HEK293 (cell line): ENCODE measurements around the gene DSTN.
A peak's percentile ranks its signal among the peaks of the same experiment; 100 is the strongest.

ENCODE experiments used
- CTCF ChIA-PET: fragments of 350-600 bp; formaldehyde crosslinking; extraction: SDS; loops from one replicate; lab custom pipeline; 2021; ENCODE audit warnings: antibody characterized with exemption; lab: Yijun Ruan, JAX
- POLR2A ChIA-PET: fragments of 300-600 bp; formaldehyde crosslinking; extraction: SDS; loops from one replicate; lab custom pipeline; 2020; ENCODE audit warnings: antibody characterized with exemption, inconsistent platforms; lab: Yijun Ruan, JAX
- H3K27ac ChIP-seq: fragments of 200-500 bp; sonication (Bioruptor generic); 2 replicates; pipeline ENCODE4 v1.5.1; 2014; ENCODE audit warnings: low read depth, low read length, control low read depth, inconsistent platforms; ENCODE audit errors: extremely low read depth
- H3K36me3 ChIP-seq, 2 experiments: fragments of 200-500 bp in 1 of 2; sonication (Bioruptor generic) in 1 of 2; 1 replicate in 1 of 2; 2 replicates in 1 of 2; pipeline ENCODE4 v1.5.1; 2014 to 2017; ENCODE audit warnings: inconsistent platforms in 2 of 2, low read length in 2 of 2; ENCODE audit not compliant: control insufficient read depth in 2 of 2, insufficient read depth in 1 of 2
- H3K4me1 ChIP-seq: fragments of 200-500 bp; sonication (Bioruptor generic); 2 replicates; pipeline ENCODE4 v1.5.1; 2014; ENCODE audit warnings: mild to moderate bottlenecking, low read length, inconsistent platforms; ENCODE audit not compliant: control insufficient read depth, insufficient read depth
- H3K4me3 ChIP-seq: 2 replicates; pipeline ENCODE4 v1.5.1; 2011; ENCODE audit warnings: low read depth, mild to moderate bottlenecking, control low read depth, low read length, moderate library complexity
- H3K9me3 ChIP-seq: fragments of 200-500 bp; sonication (Bioruptor generic); 2 replicates; pipeline ENCODE4 v1.5.1; 2014; ENCODE audit warnings: low read depth, low read length, inconsistent platforms; ENCODE audit not compliant: control insufficient read depth, insufficient read depth
- KLF9 ChIP-seq: fragments of 450-650 bp; formaldehyde crosslinking; IDR thresholded peaks from 2 replicates; pipeline ENCODE4 v1.5.1; 2016; ENCODE audit warnings: missing biosample characterization, missing genetic modification characterization, low read depth
- PRDM1 ChIP-seq: fragments of 450-650 bp; formaldehyde crosslinking; IDR thresholded peaks from 2 replicates; pipeline ENCODE4; 2016; ENCODE audit warnings: missing biosample characterization, missing genetic modification characterization
- TCF7L2 ChIP-seq: IDR thresholded peaks from 2 replicates; pipeline ENCODE4 v1.6.1; 2011; ENCODE audit warnings: low read depth, mild to moderate bottlenecking, inconsistent platforms, low read length, moderate library complexity, borderline replicate concordance
- TRIM28 ChIP-seq: IDR thresholded peaks from 2 replicates; pipeline ENCODE4 v1.6.1; 2011; ENCODE audit warnings: low read length, control low read depth, borderline replicate concordance
- YY2 ChIP-seq: fragments of 450-650 bp; formaldehyde crosslinking; IDR thresholded peaks from 2 replicates; pipeline ENCODE4 v1.5.1; 2016; ENCODE audit warnings: missing biosample characterization, missing genetic modification characterization
- ZBTB1 ChIP-seq: fragments of 450-650 bp; formaldehyde crosslinking; IDR thresholded peaks from 2 replicates; pipeline ENCODE4 v1.5.1; 2016; ENCODE audit warnings: missing biosample characterization, missing genetic modification characterization
- ZNF138 ChIP-seq: fragments of 450-650 bp; formaldehyde crosslinking; IDR thresholded peaks from 2 replicates; pipeline ENCODE4 v1.5.1; 2016; ENCODE audit warnings: missing biosample characterization, missing genetic modification characterization, borderline replicate concordance
- ZNF157 ChIP-seq: fragments of 450-650 bp; formaldehyde crosslinking; IDR thresholded peaks from 2 replicates; pipeline ENCODE4 v1.5.1; 2016; ENCODE audit warnings: missing biosample characterization, missing genetic modification characterization
- ZNF184 ChIP-seq: fragments of 450-650 bp; IDR thresholded peaks from 2 replicates; pipeline ENCODE4 v1.5.1; 2018; ENCODE audit warnings: missing biosample characterization, mild to moderate bottlenecking, missing genetic modification characterization
- ZNF404 ChIP-seq: fragments of 450-650 bp; formaldehyde crosslinking; IDR thresholded peaks from 2 replicates; pipeline ENCODE4 v1.5.1; 2017; ENCODE audit warnings: missing biosample characterization, missing genetic modification characterization
- ZNF426 ChIP-seq: fragments of 450-650 bp; formaldehyde crosslinking; IDR thresholded peaks from 2 replicates; pipeline ENCODE4 v1.5.1; 2017; ENCODE audit warnings: missing biosample characterization, missing genetic modification characterization, mild to moderate bottlenecking, inconsistent platforms, moderate library complexity
- ZNF555 ChIP-seq: fragments of 450-650 bp; formaldehyde crosslinking; conservative IDR thresholded peaks from 2 replicates; pipeline ENCODE4 v1.5.1; 2017; ENCODE audit warnings: missing biosample characterization, mild to moderate bottlenecking, missing genetic modification characterization, inconsistent platforms
- ZNF621 ChIP-seq: fragments of 450-650 bp; formaldehyde crosslinking; IDR thresholded peaks from 2 replicates; pipeline ENCODE4 v1.5.1; 2017; ENCODE audit warnings: missing biosample characterization, missing genetic modification characterization
- ZNF654 ChIP-seq: fragments of 450-650 bp; formaldehyde crosslinking; IDR thresholded peaks from 2 replicates; pipeline ENCODE4 v1.5.1; 2016; ENCODE audit warnings: low read depth, missing biosample characterization, missing genetic modification characterization
- ZNF747 ChIP-seq: fragments of 450-650 bp; formaldehyde crosslinking; IDR thresholded peaks from 2 replicates; pipeline ENCODE4 v1.5.1; 2016; ENCODE audit warnings: missing biosample characterization, missing genetic modification characterization
- ZNF776 ChIP-seq: fragments of 450-650 bp; formaldehyde crosslinking; IDR thresholded peaks from 2 replicates; pipeline ENCODE4 v1.5.0; 2017; ENCODE audit warnings: missing biosample characterization, missing genetic modification characterization, borderline replicate concordance
- ZNF785 ChIP-seq: fragments of 450-650 bp; formaldehyde crosslinking; IDR thresholded peaks from 2 replicates; pipeline ENCODE4 v1.5.1; 2016; ENCODE audit warnings: missing biosample characterization, missing genetic modification characterization
- TF ChIP-seq, protein P1 (sequence below): fragments of 450-650 bp; formaldehyde crosslinking; IDR thresholded peaks from 2 replicates; pipeline ENCODE4 v1.5.1; 2016; ENCODE audit warnings: missing biosample characterization, missing genetic modification characterization
- TF ChIP-seq, protein P2 (sequence below): fragments of 450-650 bp; formaldehyde crosslinking; IDR thresholded peaks from 2 replicates; pipeline ENCODE4 v1.5.1; 2016; ENCODE audit warnings: missing biosample characterization, missing genetic modification characterization

The DSTN gene

DNA sequence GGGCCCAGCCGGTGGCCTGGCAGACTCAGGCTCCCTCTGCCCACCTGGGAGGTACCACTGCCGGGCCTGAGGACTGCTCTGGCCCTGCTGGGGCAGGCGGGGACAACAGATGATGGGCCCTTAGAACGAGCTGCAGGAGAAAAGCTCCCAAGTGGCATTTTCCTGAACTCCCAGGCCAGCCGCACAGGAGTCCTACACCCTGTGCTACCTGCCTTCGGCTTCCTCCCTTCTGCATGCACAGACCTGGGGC lies 41.3 kb downstream of the DSTN start:
- Histone ChIP-seq H3K36me3 (peaks cover 0 to 38% of the 10 kb centered on the region in 2 experiments; a peak in 2 of 3 replicates), H3K9me3 (no peaks in the 10 kb centered on the region), H3K27ac (no peak overlapping the region), H3K4me1 (no peaks in the 10 kb centered on the region), H3K4me3 (no peak overlapping the region)
- ChIA-PET POLR2A (interaction anchor here (1.0 kb wide), 1 partner anchor 74 kb away, joined by 4 read pairs; no protein-coding TSS in a partner anchor), CTCF (interaction anchor here (0.6 to 1.9 kb wide), 9 partner anchors 9 to 328 kb away, joined by 3 to 5 read pairs (median 3); partner anchors contain the start of gene RRBP1)
- TF ChIP-seq ZNF621 (no peak), KLF9 (tag by site-specific recombination) (no peak), ZNF184 (no peak), ZNF404 (tag by site-specific recombination) (no peak), YY2 (no peak), TCF7L2 (no peak), ZNF785 (no peak), TRIM28 (no peak), ZNF776 (tag by site-specific recombination) (no peak), ZBTB1 (tag by site-specific recombination) (no peak), ZNF426 (no peak), ZNF157 (tag by site-specific recombination) (no peak), ZNF654 (tag by site-specific recombination) (no peak), ZNF747 (tag by site-specific recombination) (no peak), ZNF138 (tag by site-specific recombination) (no peak), PRDM1 (no peak)
- TF ChIP-seq, protein P1, sequence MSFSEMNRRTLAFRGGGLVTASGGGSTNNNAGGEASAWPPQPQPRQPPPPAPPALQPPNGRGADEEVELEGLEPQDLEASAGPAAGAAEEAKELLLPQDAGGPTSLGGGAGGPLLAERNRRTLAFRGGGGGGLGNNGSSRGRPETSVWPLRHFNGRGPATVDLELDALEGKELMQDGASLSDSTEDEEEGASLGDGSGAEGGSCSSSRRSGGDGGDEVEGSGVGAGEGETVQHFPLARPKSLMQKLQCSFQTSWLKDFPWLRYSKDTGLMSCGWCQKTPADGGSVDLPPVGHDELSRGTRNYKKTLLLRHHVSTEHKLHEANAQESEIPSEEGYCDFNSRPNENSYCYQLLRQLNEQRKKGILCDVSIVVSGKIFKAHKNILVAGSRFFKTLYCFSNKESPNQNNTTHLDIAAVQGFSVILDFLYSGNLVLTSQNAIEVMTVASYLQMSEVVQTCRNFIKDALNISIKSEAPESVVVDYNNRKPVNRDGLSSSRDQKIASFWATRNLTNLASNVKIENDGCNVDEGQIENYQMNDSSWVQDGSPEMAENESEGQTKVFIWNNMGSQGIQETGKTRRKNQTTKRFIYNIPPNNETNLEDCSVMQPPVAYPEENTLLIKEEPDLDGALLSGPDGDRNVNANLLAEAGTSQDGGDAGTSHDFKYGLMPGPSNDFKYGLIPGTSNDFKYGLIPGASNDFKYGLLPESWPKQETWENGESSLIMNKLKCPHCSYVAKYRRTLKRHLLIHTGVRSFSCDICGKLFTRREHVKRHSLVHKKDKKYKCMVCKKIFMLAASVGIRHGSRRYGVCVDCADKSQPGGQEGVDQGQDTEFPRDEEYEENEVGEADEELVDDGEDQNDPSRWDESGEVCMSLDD (tag by site-specific recombination): no peak

DNA sequence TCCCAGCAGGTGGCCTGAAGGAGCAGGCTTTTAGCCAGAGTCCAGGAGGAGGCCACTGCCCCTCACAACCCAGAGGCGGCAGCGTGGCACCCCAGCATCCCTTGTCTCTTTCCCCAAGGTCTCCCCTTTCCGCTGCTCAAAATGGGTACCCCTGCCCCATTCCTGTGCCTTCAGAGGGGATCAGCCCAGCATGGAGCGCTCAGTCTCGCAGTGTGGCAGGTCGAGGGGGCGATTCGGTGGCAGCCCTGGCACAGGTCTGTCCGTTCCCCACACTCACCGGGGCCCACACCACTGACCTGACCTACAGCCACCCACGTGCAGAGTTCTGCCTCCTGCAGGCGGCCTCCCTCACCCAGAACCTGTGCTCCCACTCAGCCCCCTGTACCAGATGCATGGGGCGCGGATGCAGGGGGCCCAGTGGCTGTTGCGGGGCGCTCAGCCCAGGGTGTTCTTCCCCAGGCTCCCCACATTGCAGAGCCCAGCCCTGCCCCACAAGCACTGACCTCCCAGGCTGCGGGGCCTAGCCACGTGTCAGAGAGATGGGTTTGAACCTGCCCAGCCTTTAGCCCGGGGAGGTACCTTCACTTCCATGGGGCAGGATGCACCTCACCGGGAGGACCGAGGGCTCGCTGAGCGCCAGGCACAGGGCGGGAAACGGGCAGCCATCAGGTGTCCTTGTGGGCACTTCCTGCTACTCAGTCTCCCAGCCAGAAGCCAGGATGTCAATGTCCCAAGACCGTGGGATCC lies 41.8 kb downstream of the DSTN start:
- no peak for TF ChIP-seq ZNF555 (tag by site-specific recombination)
- TF ChIP-seq, protein P2, sequence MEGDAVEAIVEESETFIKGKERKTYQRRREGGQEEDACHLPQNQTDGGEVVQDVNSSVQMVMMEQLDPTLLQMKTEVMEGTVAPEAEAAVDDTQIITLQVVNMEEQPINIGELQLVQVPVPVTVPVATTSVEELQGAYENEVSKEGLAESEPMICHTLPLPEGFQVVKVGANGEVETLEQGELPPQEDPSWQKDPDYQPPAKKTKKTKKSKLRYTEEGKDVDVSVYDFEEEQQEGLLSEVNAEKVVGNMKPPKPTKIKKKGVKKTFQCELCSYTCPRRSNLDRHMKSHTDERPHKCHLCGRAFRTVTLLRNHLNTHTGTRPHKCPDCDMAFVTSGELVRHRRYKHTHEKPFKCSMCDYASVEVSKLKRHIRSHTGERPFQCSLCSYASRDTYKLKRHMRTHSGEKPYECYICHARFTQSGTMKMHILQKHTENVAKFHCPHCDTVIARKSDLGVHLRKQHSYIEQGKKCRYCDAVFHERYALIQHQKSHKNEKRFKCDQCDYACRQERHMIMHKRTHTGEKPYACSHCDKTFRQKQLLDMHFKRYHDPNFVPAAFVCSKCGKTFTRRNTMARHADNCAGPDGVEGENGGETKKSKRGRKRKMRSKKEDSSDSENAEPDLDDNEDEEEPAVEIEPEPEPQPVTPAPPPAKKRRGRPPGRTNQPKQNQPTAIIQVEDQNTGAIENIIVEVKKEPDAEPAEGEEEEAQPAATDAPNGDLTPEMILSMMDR (tag by site-specific recombination): peak; percentile 51
- TF ChIP-seq, all 188 proteins: peak for 1
- Histone ChIP-seq H3K4me3 (no peak overlapping the region), H3K4me1 (no peaks in the 10 kb centered on the region), H3K9me3 (no peaks in the 10 kb centered on the region), H3K27ac (no peak overlapping the region), H3K36me3 (peaks cover 0 to 42% of the 10 kb centered on the region in 2 experiments; a peak in 2 of 3 replicates)
- CTCF ChIA-PET: interaction anchor here (0.6 to 1.9 kb wide), 5 partner anchors 9 to 327 kb away, joined by 3 to 5 read pairs (median 3); no protein-coding TSS in a partner anchor
- POLR2A ChIA-PET: no interaction called here
